T-helper 17 cell (primary cell): ENCODE measurements around the gene PEMT. TPM values are rescaled to one million over a fixed set of nuclear protein-coding genes. Genes with fewer than 3 reads are reported as not detected.

Experiments used
- ATAC-seq: fragments of 150-1000 bp; cut with Tn5 transposase; 2 replicates; pipeline ENCODE4 v1.10.0; 2021; ENCODE audit warnings: mild to moderate bottlenecking, moderate library complexity
- DNase-seq, 3 donors: peaks; one replicate each; pipeline versions ENCODE4 v3.0.0 to v3.0.0-alpha.2; 2020 to 2021
- H3K9me3 ChIP-seq: one replicate; pipeline ENCODE4 v1.7.0; 2013; ENCODE audit warnings: low read length, mild to moderate bottlenecking; ENCODE audit not compliant: control insufficient read depth, poor library complexity, severe bottlenecking
- H3K27ac Mint-ChIP-seq: one replicate; pipeline ENCODE4 v1.8.0; 2022; ENCODE audit warnings: mild to moderate bottlenecking, moderate library complexity, mixed read lengths
- H3K27me3 Mint-ChIP-seq: one replicate; pipeline ENCODE4 v1.8.0; 2022; ENCODE audit warnings: mixed read lengths
- H3K36me3 Mint-ChIP-seq: one replicate; pipeline ENCODE4 v1.8.0; 2022; ENCODE audit warnings: low read depth, mixed read lengths
- H3K4me1 Mint-ChIP-seq: one replicate; pipeline ENCODE4 v1.8.0; 2022; ENCODE audit warnings: mild to moderate bottlenecking, mixed read lengths
- H3K4me3 Mint-ChIP-seq: one replicate; pipeline ENCODE4 v1.8.0; 2022; ENCODE audit warnings: mild to moderate bottlenecking, moderate library complexity, mixed read lengths
- total RNA-seq, 4 donors: library from RNA in 2 of 4; stranded (reverse) in 2 of 4; gene quantifications; one replicate each; pipeline ENCODE4 v1.2.3 and lab custom pipeline; 2022 to 2026

Gene PEMT
- total RNA-seq, 2 donors from 2014 or later = 13.8 to 14.8 TPM

DNA sequence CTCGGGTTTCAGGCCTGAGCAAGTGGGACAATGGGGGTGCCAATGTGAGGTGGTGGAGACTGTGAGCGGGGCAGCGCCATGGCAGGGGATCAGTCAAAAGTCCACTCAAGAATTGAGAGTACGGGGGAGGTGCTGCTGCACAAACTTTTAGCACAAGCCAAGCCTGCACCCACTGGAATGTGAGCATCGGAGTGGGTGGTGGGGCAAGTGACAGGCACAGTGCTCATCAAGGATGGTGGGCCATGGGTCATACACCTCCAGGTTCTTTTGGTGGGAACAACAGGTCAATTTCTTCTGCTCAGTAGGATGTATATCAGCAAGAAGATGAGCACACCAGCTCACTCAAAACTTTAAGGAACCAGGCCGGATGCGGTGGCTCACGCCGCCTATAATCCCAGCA, 32.4 kb upstream of the PEMT start:
- Mint-ChIP-seq H3K4me1 (peaks cover 6% of the 10 kb centered on the region), H3K27ac (no peak overlapping the region), H3K27me3 (peaks cover 5% of the 10 kb centered on the region), H3K36me3 (no peaks in the 10 kb centered on the region), H3K4me3 (no peak overlapping the region)
- DNase-seq = no peak
- H3K9me3 ChIP-seq = no peaks in the 10 kb centered on the region
- ATAC-seq = no peak

DNA sequence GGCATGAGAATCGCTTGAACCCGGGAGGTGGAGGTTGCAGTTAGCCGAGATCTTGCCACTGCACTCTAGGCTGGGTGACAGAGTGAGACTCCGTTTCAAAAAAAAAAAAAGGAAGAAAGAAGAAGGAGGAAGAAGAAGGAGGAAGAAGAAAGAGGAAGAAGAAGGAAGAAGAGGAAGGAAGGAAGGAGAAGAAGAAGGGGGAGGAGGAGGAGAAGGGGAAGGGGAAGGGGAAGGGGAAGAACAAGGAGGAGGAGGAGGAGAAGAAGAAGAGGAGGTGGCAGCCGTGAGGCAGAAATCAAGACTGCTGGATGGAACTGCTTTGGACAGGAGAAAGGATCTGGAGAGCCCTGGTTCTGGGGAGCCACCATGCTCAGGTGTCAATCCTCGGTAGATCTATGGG, 29.7 kb upstream of the PEMT start:
- H3K4me3 Mint-ChIP-seq = peak overlapping the region; percentile 72
- no peaks in the 10 kb centered on the region for H3K36me3 Mint-ChIP-seq
- peaks cover 2% of the 10 kb centered on the region for H3K4me1 Mint-ChIP-seq
- H3K27ac Mint-ChIP-seq = peak overlapping the region; percentile 59
- DNase-seq (no peak), ATAC-seq (no peak)
- no peaks in the 10 kb centered on the region for H3K9me3 ChIP-seq
- peaks cover 5% of the 10 kb centered on the region for H3K27me3 Mint-ChIP-seq

DNA sequence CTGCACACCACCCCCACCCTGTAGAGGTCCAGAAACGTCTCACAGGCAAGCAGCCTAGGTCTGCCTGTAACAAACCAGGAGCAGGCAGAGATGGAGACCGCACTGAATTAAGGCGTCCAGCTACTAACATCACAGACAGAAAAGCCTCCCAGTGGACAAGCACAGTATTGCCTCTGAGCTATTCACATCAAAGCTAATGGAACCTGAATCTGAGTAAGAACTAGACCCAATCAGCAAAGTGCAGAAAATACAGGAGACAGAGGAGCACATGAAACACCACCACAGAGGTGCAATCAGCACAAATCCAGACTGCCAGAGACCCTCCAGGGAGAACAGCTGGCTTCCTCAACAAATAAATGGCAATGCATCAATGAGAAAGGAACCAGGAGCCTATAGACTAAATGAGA, 22.2 kb upstream of the PEMT start:
- no peaks in the 10 kb centered on the region for H3K9me3 ChIP-seq
- H3K27ac Mint-ChIP-seq = no peak overlapping the region
- no peak overlapping the region for H3K4me3 Mint-ChIP-seq
- no peaks in the 10 kb centered on the region for H3K4me1 Mint-ChIP-seq
- DNase-seq = peak in 1 of 3 donors; percentile 20
- ATAC-seq = peak; percentile 92
- no peaks in the 10 kb centered on the region for H3K27me3 Mint-ChIP-seq
- H3K36me3 Mint-ChIP-seq = no peaks in the 10 kb centered on the region

DNA sequence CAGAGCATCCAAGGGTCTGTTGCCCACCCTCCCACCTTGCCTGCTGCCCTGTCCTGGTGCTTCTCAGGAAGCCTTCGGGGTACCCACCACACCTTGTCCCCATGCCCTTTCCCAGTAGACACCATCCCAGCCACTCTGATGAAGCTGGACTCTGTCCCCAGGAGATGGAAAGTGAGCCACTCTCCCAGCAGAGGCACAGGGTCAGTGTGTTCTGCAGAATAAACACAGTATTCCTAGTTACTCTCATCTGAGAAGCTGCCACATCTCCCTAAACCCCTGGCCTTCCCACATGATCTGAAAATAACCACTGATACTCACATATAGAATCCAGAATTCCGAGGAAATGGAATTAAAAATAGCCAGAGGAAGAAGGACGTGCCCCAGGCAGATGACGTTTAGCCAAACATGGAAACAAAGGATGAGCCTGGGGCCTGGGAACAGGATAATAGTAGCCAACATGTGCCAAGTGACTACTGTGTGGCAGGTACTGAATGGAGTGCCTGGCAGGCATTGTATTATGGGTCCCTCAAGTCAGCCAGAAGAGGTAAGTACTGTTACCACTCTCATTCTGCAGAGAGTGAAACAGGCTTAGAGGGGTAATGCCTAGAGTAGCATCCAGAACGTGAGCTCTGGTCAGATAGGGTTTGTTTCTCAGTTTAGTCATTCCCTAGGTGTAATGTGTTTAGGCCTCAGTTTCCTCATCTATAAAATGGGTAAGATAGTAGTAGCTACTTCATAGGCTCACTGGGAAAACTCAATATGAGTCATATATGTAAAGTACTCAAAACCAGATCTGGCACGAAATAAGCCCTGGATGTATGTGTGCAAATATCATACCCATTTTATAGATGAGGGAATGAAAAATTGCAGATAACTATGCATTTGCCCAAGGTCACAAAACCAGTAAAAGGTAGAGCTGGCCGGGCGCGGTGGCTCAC, 20.8 kb upstream of the PEMT start:
- ATAC-seq (no peak), DNase-seq (no peak)
- Mint-ChIP-seq H3K27me3 (no peaks in the 10 kb centered on the region), H3K27ac (no peak overlapping the region), H3K36me3 (no peaks in the 10 kb centered on the region), H3K4me1 (no peaks in the 10 kb centered on the region), H3K4me3 (no peak overlapping the region)
- no peaks in the 10 kb centered on the region for H3K9me3 ChIP-seq

DNA sequence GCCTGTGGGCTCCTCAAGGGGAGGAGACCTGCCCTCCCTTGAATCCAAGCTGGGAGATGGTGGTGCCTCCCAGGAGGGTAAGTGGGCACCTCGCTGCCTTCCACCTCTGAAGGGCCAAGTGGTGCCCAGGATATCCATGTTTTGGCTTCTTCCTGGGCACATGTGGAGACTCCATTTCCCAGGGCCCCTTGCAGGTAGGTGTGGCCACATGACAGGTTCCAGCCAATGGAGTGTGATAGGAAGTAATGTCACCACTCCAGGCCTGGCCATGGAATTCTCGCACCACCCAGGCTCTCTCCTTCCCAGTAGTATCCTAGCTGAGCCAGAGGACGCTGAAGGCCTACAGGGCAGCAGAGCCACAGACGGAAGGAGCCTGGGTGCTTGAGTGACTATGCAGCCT, 17.6 kb upstream of the PEMT start:
- Mint-ChIP-seq H3K4me1 (peaks cover 6% of the 10 kb centered on the region), H3K36me3 (peaks cover 3% of the 10 kb centered on the region), H3K27ac (no peak overlapping the region), H3K27me3 (peaks cover 9% of the 10 kb centered on the region), H3K4me3 (no peak overlapping the region)
- H3K9me3 ChIP-seq = no peaks in the 10 kb centered on the region
- ATAC-seq (no peak), DNase-seq (no peak)

DNA sequence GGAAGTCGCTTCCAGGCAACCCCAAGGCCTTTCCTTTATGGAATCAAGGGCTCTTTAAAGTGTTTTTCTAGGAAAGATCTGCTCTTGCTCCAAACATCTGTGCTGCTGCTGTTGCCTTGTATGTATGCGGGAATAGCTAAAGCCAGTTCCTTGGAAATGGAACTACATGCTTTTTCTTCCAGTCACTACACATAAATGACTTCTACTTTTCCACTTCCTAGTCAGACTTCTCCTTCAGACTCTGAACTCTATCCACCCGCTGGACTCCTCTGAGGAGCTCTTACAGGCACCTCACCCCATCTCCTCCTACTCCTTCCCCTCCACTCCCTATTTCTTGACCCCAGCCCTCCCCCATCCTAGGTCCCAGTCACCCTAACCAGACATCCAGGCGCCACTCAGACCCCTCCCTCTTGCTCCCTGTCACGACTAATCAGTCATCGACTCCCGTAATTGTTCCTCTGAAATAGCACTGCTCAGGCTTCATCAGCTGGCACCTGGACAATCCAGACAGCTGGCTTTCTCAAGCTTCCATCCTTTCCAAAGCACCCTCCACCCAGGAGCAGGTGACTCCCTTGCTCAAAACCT, 15.0 kb upstream of the PEMT start:
- ATAC-seq (no peak), DNase-seq (no peak)
- Mint-ChIP-seq H3K27me3 (peaks cover 9% of the 10 kb centered on the region), H3K4me1 (peaks cover 6% of the 10 kb centered on the region), H3K4me3 (no peak overlapping the region), H3K27ac (no peak overlapping the region), H3K36me3 (peaks cover 3% of the 10 kb centered on the region)
- H3K9me3 ChIP-seq = no peaks in the 10 kb centered on the region

DNA sequence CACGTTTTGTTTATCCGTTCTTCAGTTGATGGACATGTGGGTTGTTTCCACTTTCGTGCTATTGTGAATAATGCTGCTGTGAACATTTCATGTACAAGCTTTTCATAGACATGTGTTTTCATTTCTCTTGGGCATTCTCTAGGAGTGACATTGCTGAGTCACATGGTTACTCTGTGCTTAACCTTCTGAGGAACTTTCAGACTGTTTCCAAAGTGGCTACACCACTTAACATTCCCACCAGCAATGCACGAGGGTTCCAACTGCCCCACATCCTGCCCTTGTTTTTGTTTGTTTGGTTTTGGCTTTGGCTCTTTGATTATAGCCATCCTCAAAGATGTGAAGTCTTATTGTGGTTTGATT, 14.2 kb upstream of the PEMT start:
- Mint-ChIP-seq H3K27ac (no peak overlapping the region), H3K4me3 (no peak overlapping the region), H3K36me3 (peaks cover 3% of the 10 kb centered on the region), H3K27me3 (peaks cover 9% of the 10 kb centered on the region), H3K4me1 (peaks cover 6% of the 10 kb centered on the region)
- no peak for DNase-seq
- ATAC-seq = no peak
- no peaks in the 10 kb centered on the region for H3K9me3 ChIP-seq

DNA sequence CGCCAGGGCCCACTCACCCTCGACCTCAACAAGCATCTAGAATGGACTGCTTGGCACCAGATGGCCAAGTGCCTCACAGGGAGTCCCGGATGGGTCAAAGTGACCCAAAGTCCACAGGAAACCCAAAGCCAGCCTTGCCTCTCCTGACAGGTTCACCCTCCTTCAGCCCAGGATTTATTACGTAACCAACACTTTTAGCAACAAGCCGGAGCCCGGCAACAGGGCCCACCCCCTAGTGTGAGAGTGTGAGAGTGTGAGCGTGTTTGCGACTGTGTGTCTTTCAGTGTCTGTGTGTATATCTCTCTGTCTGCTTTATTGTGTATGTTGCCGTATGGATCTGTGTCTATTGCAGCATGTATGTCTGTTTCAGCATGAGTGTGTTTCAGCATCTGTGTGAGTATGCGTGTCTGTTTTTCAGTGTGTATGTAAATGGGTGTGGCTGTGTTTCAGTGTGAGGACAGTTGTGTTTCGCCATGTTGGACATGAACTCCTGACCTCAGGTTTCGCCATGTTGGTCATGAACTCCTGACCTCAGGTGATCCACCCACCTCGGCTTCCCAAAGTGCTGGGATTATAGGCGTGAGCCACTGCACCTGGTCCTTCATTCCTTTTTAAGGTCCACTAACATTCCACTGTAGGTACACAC, 13.7 kb upstream of the PEMT start:
- no peak overlapping the region for H3K27ac Mint-ChIP-seq
- no peak for ATAC-seq
- no peak overlapping the region for H3K4me3 Mint-ChIP-seq
- H3K36me3 Mint-ChIP-seq = peaks cover 3% of the 10 kb centered on the region
- DNase-seq = no peak
- no peaks in the 10 kb centered on the region for H3K9me3 ChIP-seq
- peaks cover 6% of the 10 kb centered on the region for H3K4me1 Mint-ChIP-seq
- peaks cover 9% of the 10 kb centered on the region for H3K27me3 Mint-ChIP-seq

DNA sequence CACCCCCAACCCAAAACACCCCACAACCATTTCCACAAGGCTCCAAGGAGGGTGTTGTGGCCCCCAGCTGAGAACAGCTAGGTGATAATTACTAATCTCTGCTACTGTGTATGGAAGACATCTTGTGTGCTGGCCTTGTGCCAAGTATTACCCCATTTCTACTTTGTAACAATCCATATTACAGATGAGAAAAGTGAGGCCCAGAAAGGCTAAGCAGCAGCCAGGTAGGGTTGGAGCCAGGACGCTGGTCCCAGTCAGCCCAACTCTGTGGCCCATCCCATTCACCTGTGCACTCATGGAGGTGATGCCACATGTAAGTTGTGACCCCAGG, 12.4 kb upstream of the PEMT start:
- H3K4me1 Mint-ChIP-seq = peaks cover 6% of the 10 kb centered on the region
- peaks cover 9% of the 10 kb centered on the region for H3K27me3 Mint-ChIP-seq
- H3K36me3 Mint-ChIP-seq = peaks cover 3% of the 10 kb centered on the region
- H3K4me3 Mint-ChIP-seq = no peak overlapping the region
- no peak for DNase-seq
- H3K9me3 ChIP-seq = no peaks in the 10 kb centered on the region
- no peak for ATAC-seq
- no peak overlapping the region for H3K27ac Mint-ChIP-seq

DNA sequence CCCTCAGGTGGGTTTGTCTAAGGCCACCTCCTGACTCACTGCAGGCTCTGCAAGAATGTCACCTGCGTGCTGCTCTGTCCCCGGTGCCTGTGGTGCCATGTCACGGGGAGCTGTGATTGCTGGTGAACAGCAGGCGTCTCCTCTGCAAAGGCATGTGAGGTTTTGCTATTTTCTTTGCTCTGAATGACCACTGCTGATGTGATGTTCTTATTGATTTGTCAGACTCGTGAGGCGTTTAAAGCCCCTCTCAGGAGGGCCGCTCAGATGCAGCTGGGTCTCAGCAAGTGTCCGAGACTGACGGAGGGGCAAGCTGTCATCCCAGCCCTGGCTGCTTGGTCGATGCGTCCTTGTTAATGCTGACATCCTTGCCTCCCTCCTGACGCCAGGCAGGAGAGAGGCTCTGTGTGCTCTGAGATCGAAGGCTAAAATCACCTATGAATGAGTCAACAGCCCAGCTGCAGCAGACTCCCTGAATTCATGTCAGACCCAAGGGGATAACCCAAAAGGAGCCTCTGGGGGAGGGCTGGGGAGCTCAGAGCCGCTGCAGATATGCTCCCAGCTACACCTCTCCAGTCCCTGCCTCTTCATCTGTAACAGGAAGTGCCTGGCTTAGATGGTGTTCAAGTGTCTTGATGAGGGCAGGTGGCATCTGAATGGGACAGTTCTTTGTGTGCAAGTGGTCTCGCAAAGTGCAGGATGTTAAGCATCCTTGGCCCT, 11.8 kb upstream of the PEMT start:
- no peaks in the 10 kb centered on the region for H3K9me3 ChIP-seq
- no peak for DNase-seq
- H3K4me1 Mint-ChIP-seq = peaks cover 6% of the 10 kb centered on the region
- peaks cover 9% of the 10 kb centered on the region for H3K27me3 Mint-ChIP-seq
- ATAC-seq = no peak
- H3K4me3 Mint-ChIP-seq = no peak overlapping the region
- H3K36me3 Mint-ChIP-seq = peaks cover 3% of the 10 kb centered on the region
- peak overlapping the region; percentile 34 for H3K27ac Mint-ChIP-seq

DNA sequence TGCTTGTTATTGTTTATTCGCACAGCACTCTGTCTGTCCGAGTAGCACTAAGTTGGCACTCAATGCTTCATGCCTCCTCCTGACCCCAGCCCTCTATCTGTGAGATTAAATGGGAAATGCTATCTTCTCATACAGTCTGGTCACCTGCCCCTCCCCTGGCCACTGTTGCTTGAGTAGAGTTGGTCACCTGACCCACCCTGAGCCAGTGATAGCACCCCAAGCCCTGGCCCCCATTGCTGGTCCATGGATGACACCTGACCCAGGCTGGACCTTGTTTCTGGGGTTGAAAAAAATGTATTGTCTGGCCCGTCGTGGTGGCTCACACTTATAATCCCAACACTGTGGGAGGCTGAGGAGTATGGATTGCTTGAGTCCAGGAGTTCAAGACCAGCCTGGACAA, 8.5 kb upstream of the PEMT start:
- Mint-ChIP-seq H3K4me3 (no peak overlapping the region), H3K4me1 (no peaks in the 10 kb centered on the region)
- no peak for ATAC-seq

DNA sequence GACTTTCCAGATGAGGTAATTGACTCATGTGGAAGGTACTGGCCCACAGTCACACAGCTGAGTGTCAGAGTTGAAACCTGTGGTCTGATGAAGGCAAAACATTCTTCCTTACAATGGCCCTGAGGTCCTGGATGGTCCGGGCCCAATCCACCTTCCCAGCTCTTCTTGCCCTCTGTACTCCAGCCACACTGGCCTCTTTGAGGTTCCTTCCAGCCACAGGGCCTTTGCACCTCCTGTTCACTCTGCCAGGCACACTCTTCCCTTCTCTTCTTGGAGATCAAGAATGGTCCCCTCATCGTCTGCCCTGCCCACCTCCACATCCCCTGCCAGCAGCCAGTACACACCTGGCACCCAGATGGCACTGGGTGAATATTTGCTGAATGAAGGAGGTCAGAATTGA, 6.5 kb upstream of the PEMT start:
- no peaks in the 10 kb centered on the region for H3K9me3 ChIP-seq
- DNase-seq (no peak), ATAC-seq (no peak)
- no peak overlapping the region for H3K4me3 Mint-ChIP-seq
- H3K36me3 Mint-ChIP-seq = no peaks in the 10 kb centered on the region
- no peaks in the 10 kb centered on the region for H3K4me1 Mint-ChIP-seq
- no peaks in the 10 kb centered on the region for H3K27me3 Mint-ChIP-seq
- H3K27ac Mint-ChIP-seq = no peak overlapping the region

More for the DNA sequence above, 8.5 kb upstream of the PEMT start:
- no peaks in the 10 kb centered on the region for H3K36me3 Mint-ChIP-seq
- DNase-seq = no peak
- no peak overlapping the region for H3K27ac Mint-ChIP-seq
- no peaks in the 10 kb centered on the region for H3K27me3 Mint-ChIP-seq
- no peaks in the 10 kb centered on the region for H3K9me3 ChIP-seq

DNA sequence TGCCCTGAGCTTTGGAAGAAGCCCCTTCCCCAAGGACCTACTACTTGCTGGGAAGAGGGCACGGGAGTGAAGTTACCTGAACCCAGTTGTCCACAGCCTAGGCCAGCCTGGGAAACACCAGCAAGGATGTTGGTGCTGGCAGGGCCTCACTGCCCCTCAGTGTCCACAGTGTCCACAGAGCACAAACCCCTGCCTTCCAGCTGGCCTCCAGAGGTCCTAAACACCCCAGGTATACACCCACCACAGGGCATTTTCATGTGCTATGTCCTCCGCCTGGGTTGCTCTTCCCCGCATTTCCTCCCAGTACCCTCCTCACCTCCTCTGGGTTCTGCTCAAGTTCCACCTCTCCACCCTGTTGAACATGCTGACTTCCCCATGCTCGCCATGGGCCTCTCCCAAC, 4.2 kb upstream of the PEMT start:
- Mint-ChIP-seq H3K36me3 (peaks cover 2% of the 10 kb centered on the region), H3K27ac (no peak overlapping the region), H3K27me3 (no peaks in the 10 kb centered on the region), H3K4me3 (no peak overlapping the region), H3K4me1 (peaks cover 11% of the 10 kb centered on the region)
- ATAC-seq = no peak
- H3K9me3 ChIP-seq = no peaks in the 10 kb centered on the region
- no peak for DNase-seq
